ENCODE results near the gene GREM1.

GRCh38 chr15:32677238-32677750 is 40.5 kb upstream of the GREM1 start:
- TF ChIP-seq CTCF (IDR thresholded peaks at IDR 0.05) (no peak), POLR2A (IDR thresholded peaks at IDR 0.05) (no peak), POLR2AphosphoS5 (IDR thresholded peaks at IDR 0.05) (no peak)
